Activated CD8-positive, alpha-beta T cell treated with anti-CD3 and anti-CD28 coated beads for 36 hours (primary cell): ENCODE data around the gene AURKAIP1. TPM values are rescaled to one million over a fixed set of nuclear protein-coding genes. Genes with fewer than 3 reads are reported as not detected.
"Not testable (repeated sequence)": the region's sequence is repeated elsewhere in the genome, so short reads cannot be mapped to it uniquely, and the experiment has no call there.

Experiments
- ATAC-seq: fragments of 200-7000 bp; cut with Tn5 transposase; one replicate; pipeline ENCODE4 v1.10.0; 2021; ENCODE audit warnings: mild to moderate bottlenecking, moderate library complexity
- CTCF ChIA-PET: fragments of 350-600 bp; sonication (Branson Sonifier 250); formaldehyde crosslinking; loops from one replicate; lab custom pipeline; 2021; ENCODE audit warnings: antibody characterized with exemption; lab: Charles Lee
- POLR2A ChIA-PET: fragments of 350-600 bp; sonication (Branson Sonifier 250); formaldehyde crosslinking; loops from one replicate; lab custom pipeline; 2021; ENCODE audit warnings: antibody characterized with exemption; lab: Charles Lee
- DNase-seq: peaks from one replicate; pipeline ENCODE4 v3.0.0-alpha.2; 2020
- H3K27ac Mint-ChIP-seq: one replicate; pipeline ENCODE4 v1.8.0; 2021; ENCODE audit warnings: mild to moderate bottlenecking, mixed read lengths
- H3K27me3 Mint-ChIP-seq: one replicate; pipeline ENCODE4 v1.8.0; 2021; ENCODE audit warnings: mixed read lengths
- H3K36me3 Mint-ChIP-seq: one replicate; pipeline ENCODE4 v1.8.0; 2021; ENCODE audit warnings: low read depth, mixed read lengths
- H3K4me1 Mint-ChIP-seq: one replicate; pipeline ENCODE4 v1.8.0; 2021; ENCODE audit warnings: low read depth, mixed read lengths
- H3K4me3 Mint-ChIP-seq: one replicate; pipeline ENCODE4 v1.8.0; 2021; ENCODE audit warnings: mild to moderate bottlenecking, moderate library complexity, mixed read lengths
- H3K9me3 Mint-ChIP-seq: one replicate; pipeline ENCODE4 v1.8.0; 2021; ENCODE audit warnings: mixed read lengths
- intact Hi-C: fragments of 100-400 bp; cut with micrococcal nuclease; formaldehyde crosslinking; loops from one replicate; pipeline ENCODE4 v1.10.0; 2022
- total RNA-seq, 2 experiments: library from RNA; stranded (reverse); gene quantifications; one replicate each; pipeline ENCODE4 v1.2.3, GENCODE V29; 2021
- TF ChIP-seq, protein P1 (sequence below): fragments of 200-600 bp; IDR thresholded peaks from one replicate; pipeline ENCODE4 v1.8.0; 2022; ENCODE audit warnings: antibody characterized with exemption, mild to moderate bottlenecking

The AURKAIP1 gene
- total RNA-seq, 2 experiments from 2014 or later = 127 TPM

DNA sequence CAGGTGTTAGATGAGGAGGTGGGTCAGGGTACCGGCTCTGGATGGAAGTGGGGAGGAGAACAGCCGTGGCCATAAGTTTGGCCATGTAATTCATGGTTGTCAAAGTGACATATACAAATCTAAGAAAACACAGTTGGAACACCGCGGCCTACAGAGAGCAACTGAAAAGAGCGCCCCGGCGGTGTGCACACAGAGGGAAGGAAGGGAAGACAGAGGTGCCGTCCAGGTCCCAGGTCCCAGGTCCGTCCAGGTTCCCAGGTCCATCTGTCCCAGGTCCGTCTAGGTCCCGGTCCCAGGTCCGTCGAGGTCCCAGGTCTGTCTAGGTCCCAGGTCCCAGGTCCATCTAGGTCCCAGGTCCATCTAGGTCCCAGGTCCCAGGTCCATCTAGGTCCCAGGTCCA lies 36.6 kb upstream of the AURKAIP1 start:
- CTCF ChIA-PET = no interaction called here

GRCh38 chr1:1410238-1410637 lies 35.2 kb upstream of the AURKAIP1 start:
- CTCF ChIA-PET = interaction anchor here (1.4 kb wide), 1 partner anchor 35 kb away, joined by 4 read pairs; the partner anchor contains the start of gene AURKAIP1
- DNase-seq, H3K27me3 Mint-ChIP-seq, H3K4me3 Mint-ChIP-seq, intact Hi-C loops, H3K27ac Mint-ChIP-seq, ATAC-seq, H3K9me3 Mint-ChIP-seq: not testable (repeated sequence)
- Mint-ChIP-seq H3K4me1 (peaks cover 24% of the 10 kb centered on the region), H3K36me3 (peaks cover 30% of the 10 kb centered on the region)
- POLR2A ChIA-PET = interaction anchor here (1.3 kb wide), 2 partner anchors 8 to 11 kb away, joined by 4 to 5 read pairs; partner anchors contain the start of gene CCNL2

More for the DNA sequence above, 36.6 kb upstream of the AURKAIP1 start:
- H3K4me1 Mint-ChIP-seq = peaks cover 14% of the 10 kb centered on the region
- H3K36me3 Mint-ChIP-seq = peaks cover 16% of the 10 kb centered on the region
- intact Hi-C loops = no loop called here
- POLR2A ChIA-PET = interaction anchor here (1.0 to 1.3 kb wide), 2 partner anchors 12 kb away, joined by 3 to 5 read pairs; partner anchors contain the start of gene CCNL2
- no peak overlapping the region for H3K27ac Mint-ChIP-seq
- TF ChIP-seq, protein P1, sequence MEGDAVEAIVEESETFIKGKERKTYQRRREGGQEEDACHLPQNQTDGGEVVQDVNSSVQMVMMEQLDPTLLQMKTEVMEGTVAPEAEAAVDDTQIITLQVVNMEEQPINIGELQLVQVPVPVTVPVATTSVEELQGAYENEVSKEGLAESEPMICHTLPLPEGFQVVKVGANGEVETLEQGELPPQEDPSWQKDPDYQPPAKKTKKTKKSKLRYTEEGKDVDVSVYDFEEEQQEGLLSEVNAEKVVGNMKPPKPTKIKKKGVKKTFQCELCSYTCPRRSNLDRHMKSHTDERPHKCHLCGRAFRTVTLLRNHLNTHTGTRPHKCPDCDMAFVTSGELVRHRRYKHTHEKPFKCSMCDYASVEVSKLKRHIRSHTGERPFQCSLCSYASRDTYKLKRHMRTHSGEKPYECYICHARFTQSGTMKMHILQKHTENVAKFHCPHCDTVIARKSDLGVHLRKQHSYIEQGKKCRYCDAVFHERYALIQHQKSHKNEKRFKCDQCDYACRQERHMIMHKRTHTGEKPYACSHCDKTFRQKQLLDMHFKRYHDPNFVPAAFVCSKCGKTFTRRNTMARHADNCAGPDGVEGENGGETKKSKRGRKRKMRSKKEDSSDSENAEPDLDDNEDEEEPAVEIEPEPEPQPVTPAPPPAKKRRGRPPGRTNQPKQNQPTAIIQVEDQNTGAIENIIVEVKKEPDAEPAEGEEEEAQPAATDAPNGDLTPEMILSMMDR = no peak
- ATAC-seq (no peak), DNase-seq (no peak)
- no peaks in the 10 kb centered on the region for H3K27me3 Mint-ChIP-seq
- no peak overlapping the region for H3K4me3 Mint-ChIP-seq
- H3K9me3 Mint-ChIP-seq = no peaks in the 10 kb centered on the region

GRCh38 chr1:1407636-1408318 lies 32.8 kb upstream of the AURKAIP1 start:
- Mint-ChIP-seq H3K36me3 (peaks cover 45% of the 10 kb centered on the region), H3K27ac (peak overlapping the region; percentile 90), H3K9me3 (no peaks in the 10 kb centered on the region), H3K4me3 (peak overlapping the region; percentile 96), H3K27me3 (no peaks in the 10 kb centered on the region), H3K4me1 (peaks cover 35% of the 10 kb centered on the region)
- DNase-seq (peak; percentile 49), ATAC-seq (peak; percentile 11)
- intact Hi-C loops = no loop called here
- TF ChIP-seq, protein P1 = no peak
- POLR2A ChIA-PET = interaction anchor here (0.5 to 4.2 kb wide), 14 partner anchors 10 to 436 kb away, joined by 3 to 33 read pairs (median 6); partner anchors contain the start of genes ANKRD65, AURKAIP1 and CCNL2
- CTCF ChIA-PET = interaction anchor here (0.7 to 2.4 kb wide), 7 partner anchors 9 to 59 kb away, joined by 3 to 9 read pairs (median 4); partner anchors contain the start of gene CCNL2

DNA sequence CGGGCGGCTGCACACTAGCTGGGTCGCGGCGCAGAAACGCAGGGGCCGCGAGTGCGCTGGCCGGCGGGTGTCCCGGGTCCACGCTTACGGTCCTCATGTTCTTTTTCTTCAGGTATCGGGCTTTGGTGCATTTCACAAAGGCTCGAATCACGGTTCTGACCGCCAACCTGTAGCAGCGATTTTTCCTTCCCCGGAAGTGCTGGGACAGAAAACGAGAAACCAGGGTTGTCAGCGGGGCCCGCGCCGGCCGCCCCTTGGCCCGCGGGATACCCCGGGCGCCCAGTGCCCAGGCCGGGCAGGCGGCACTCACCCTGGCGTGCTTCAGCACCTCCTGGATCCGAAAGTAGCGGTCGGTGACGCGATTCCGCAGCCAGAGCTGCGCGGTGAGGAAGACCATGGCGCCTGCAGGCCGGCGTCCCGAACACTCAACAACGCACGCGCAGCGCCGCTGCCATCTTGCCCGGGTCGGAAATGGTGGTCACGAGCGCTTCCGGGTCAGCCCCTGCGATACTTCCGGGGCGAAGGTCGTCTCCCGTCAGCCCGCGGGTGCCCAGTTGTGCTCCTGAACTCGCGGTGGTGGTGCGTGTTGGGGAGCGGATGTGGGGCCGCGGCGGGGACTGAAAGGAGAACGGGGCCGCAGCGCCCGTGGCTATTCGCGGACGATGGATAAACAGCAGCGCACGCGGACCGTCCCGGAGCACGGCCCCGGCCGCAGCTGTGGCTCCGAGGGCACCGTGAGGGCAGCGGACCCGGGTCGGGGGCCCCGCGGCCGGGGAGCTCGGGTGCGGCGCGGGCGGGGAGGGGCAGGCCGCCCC lies 32.0 kb upstream of the AURKAIP1 start, which contains the start of gene MRPL20:
TSS of gene MRPL20 (minus strand) at position 473 of the 815 bp plus-strand sequence. CDS start at position 397, 76 bp downstream.
- DNase-seq (peak; percentile 97), ATAC-seq (peak; percentile 97)
- intact Hi-C loops = no loop called here
- TF ChIP-seq, protein P1 = no peak
- Mint-ChIP-seq H3K9me3 (no peaks in the 10 kb centered on the region), H3K27ac (peak within 1 kb of the TSS; percentile 91), H3K4me1 (peaks cover 41% of the 10 kb centered on the region), H3K27me3 (no peaks in the 10 kb centered on the region), H3K4me3 (peak within 1 kb of the TSS; percentile 96), H3K36me3 (peaks cover 51% of the 10 kb centered on the region)
- ChIA-PET CTCF (interaction anchor here (0.6 to 2.4 kb wide), 5 partner anchors 8 to 1032 kb away, joined by 3 to 9 read pairs (median 7); partner anchors contain the start of gene CCNL2), POLR2A (interaction anchor here (1.0 to 4.2 kb wide), 13 partner anchors 9 to 393 kb away, joined by 3 to 33 read pairs (median 7); partner anchors contain the start of genes ANKRD65, AURKAIP1, CCNL2 and ISG15)
